ENCODE data around the gene KCNN3.

The KCNN3 gene

GRCh38 chr1:154775621-154776605 is 94.2 kb downstream of the KCNN3 start:
- no peak overlapping the region for H3K4me3 ChIP-seq (ENCODE audit: control insufficient read depth, low read depth, low read length)
- no peak for TF ChIP-seq CTCF (conservative IDR thresholded peaks at IDR 0.05; ENCODE audit: control insufficient read depth, insufficient read depth, low read depth, low read length)
- DNase-seq (ENCODE audit: low read depth): no peak

GRCh38 chr1:154774175-154774855 is 95.8 kb downstream of the KCNN3 start:
- H3K4me3 ChIP-seq (ENCODE audit: control insufficient read depth, low read depth, low read length): no peak overlapping the region
- DNase-seq (ENCODE audit: low read depth): no peak
- TF ChIP-seq CTCF (conservative IDR thresholded peaks at IDR 0.05; ENCODE audit: control insufficient read depth, insufficient read depth, low read depth, low read length): no peak

GRCh38 chr1:154773551-154773950 is 96.5 kb downstream of the KCNN3 start:
- no peak for DNase-seq (ENCODE audit: low read depth)
- no peak overlapping the region for H3K4me3 ChIP-seq (ENCODE audit: control insufficient read depth, low read depth, low read length)
- no peak for TF ChIP-seq CTCF (conservative IDR thresholded peaks at IDR 0.05; ENCODE audit: control insufficient read depth, insufficient read depth, low read depth, low read length)

GRCh38 chr1:154772606-154773506 is 97.2 kb downstream of the KCNN3 start:
- no peak for TF ChIP-seq CTCF (conservative IDR thresholded peaks at IDR 0.05; ENCODE audit: control insufficient read depth, insufficient read depth, low read depth, low read length)
- no peak overlapping the region for H3K4me3 ChIP-seq (ENCODE audit: control insufficient read depth, low read depth, low read length)
- DNase-seq (ENCODE audit: low read depth): no peak

GRCh38 chr1:154772056-154772455 is 98.0 kb downstream of the KCNN3 start:
- H3K4me3 ChIP-seq (ENCODE audit: control insufficient read depth, low read depth, low read length): no peak overlapping the region
- no peak for DNase-seq (ENCODE audit: low read depth)
- no peak for TF ChIP-seq CTCF (conservative IDR thresholded peaks at IDR 0.05; ENCODE audit: control insufficient read depth, insufficient read depth, low read depth, low read length)
